PC-9 (cell line): ENCODE data around the gene CACNA1A. TPM values are rescaled to one million over a fixed set of nuclear protein-coding genes. Genes with fewer than 3 reads are reported as not detected.

Experiments used
- BruUV-seq: library from RNA; stranded (reverse); fragments of 400-500 nt; replicated peaks from 2 replicates; lab custom pipeline; 2021; lab: Mats Ljungman, UMichigan
- CTCF ChIA-PET: fragments of 300-600 bp; sonication (Branson Sonifier 250); formaldehyde crosslinking; loops from one replicate; lab custom pipeline; 2022; ENCODE audit warnings: antibody characterized with exemption; lab: Charles Lee
- POLR2A ChIA-PET: fragments of 300-600 bp; sonication (Branson Sonifier 250); formaldehyde crosslinking; loops from one replicate; lab custom pipeline; 2022; ENCODE audit warnings: antibody characterized with exemption; ENCODE audit not compliant: unreplicated experiment; lab: Charles Lee
- DNase-seq, 2 experiments: peaks; one replicate each; pipeline versions ENCODE4 v3.0.0 to v3.0.0-alpha.2; 2015 to 2022; ENCODE audit warnings: mixed read lengths in 1 of 2
- H2AFZ ChIP-seq: fragments of 200-600 bp; sonication (generic); 2 replicates; pipeline ENCODE4 v1.8.1; 2017; ENCODE audit warnings: antibody characterized with exemption
- H3F3A ChIP-seq: fragments of 200-600 bp; sonication (generic); 2 replicates; pipeline ENCODE4 v1.8.1; 2017; ENCODE audit warnings: antibody characterized with exemption, mild to moderate bottlenecking, low read depth; ENCODE audit not compliant: insufficient read depth
- H3K27ac ChIP-seq: fragments of 200-600 bp; sonication (generic); 2 replicates; pipeline ENCODE4 v1.6.1; 2016; ENCODE audit warnings: mixed run types
- H3K27me3 ChIP-seq: fragments of 200-600 bp; sonication (generic); 2 replicates; pipeline ENCODE4 v1.6.1; 2016; ENCODE audit warnings: low read depth, mixed run types; ENCODE audit not compliant: insufficient read depth
- H3K36me3 ChIP-seq: fragments of 200-600 bp; sonication (generic); 2 replicates; pipeline ENCODE4 v1.6.1; 2016; ENCODE audit warnings: low read depth, mixed run types
- H3K4me1 ChIP-seq: fragments of 200-600 bp; sonication (generic); replicated peaks from 2 replicates; pipeline ENCODE4 v1.6.1; 2016; ENCODE audit warnings: mixed run types; ENCODE audit not compliant: insufficient read depth
- H3K4me2 ChIP-seq: fragments of 200-600 bp; sonication (generic); 2 replicates; pipeline ENCODE4 v1.6.1; 2017; ENCODE audit warnings: mixed run types
- H3K4me3 ChIP-seq: fragments of 200-600 bp; sonication (generic); 2 replicates; pipeline ENCODE4 v1.6.1; 2016; ENCODE audit warnings: mixed run types
- H3K79me2 ChIP-seq: fragments of 200-600 bp; sonication (generic); 2 replicates; pipeline ENCODE4 v1.6.1; 2017; ENCODE audit warnings: low read depth, mixed run types
- H3K9me2 ChIP-seq: fragments of 200-600 bp; sonication (generic); 2 replicates; pipeline ENCODE4 v1.8.1; 2017; ENCODE audit warnings: mild to moderate bottlenecking; ENCODE audit not compliant: insufficient read depth
- H3K9me3 ChIP-seq: fragments of 200-600 bp; sonication (generic); 2 replicates; pipeline ENCODE4 v1.8.1; 2016; ENCODE audit warnings: low read depth; ENCODE audit not compliant: insufficient read depth
- H4K20me1 ChIP-seq: fragments of 200-600 bp; sonication (generic); 2 replicates; pipeline ENCODE4 v1.8.1; 2017; ENCODE audit not compliant: insufficient read depth
- CTCF ChIP-seq: fragments of 200-600 bp; sonication (generic); conservative IDR thresholded peaks from 2 replicates; pipeline ENCODE4 v1.6.1; 2017; ENCODE audit warnings: mixed run types, antibody characterized with exemption, mild to moderate bottlenecking, moderate library complexity
- EZH2 ChIP-seq: fragments of 200-600 bp; sonication (generic); IDR thresholded peaks from 2 replicates; pipeline ENCODE4 v1.8.0; 2017; ENCODE audit warnings: antibody characterized with exemption, low read depth
- intact Hi-C: fragments of 100-400 bp; cut with micrococcal nuclease; formaldehyde crosslinking; loops from one replicate; pipeline ENCODE4 v1.10.0; 2022; ENCODE audit not compliant: unreplicated experiment
- total RNA-seq: library from RNA; stranded (reverse); gene quantifications from 2 replicates; pipeline ENCODE4 v1.2.3, GENCODE V29; 2021

CACNA1A gene
- total RNA-seq, 1 experiment from 2014 or later = 0.35 TPM

- Histone ChIP-seq H3K79me2 (no peaks in the 10 kb centered on the region), H3F3A (no peaks in the 10 kb centered on the region), H3K4me3 (no peak overlapping the region), H3K9me3 (peaks cover 2% of the 10 kb centered on the region; the same call in 1 of the 2 replicates), H4K20me1 (no peaks in the 10 kb centered on the region), H2AFZ (no peak overlapping the region), H3K27me3 (peaks cover 62% of the 10 kb centered on the region), H3K4me1 (0 out of 2 replicates have a peak, but pooled peaks cover 3% of the 10 kb centered on the region), H3K36me3 (no peaks in the 10 kb centered on the region), H3K9me2 (no peaks in the 10 kb centered on the region), H3K27ac (no peak overlapping the region), H3K4me2 (no peak overlapping the region)
- no peak for DNase-seq
- POLR2A ChIA-PET = no interaction called here
- TF ChIP-seq CTCF = no peak
- TF ChIP-seq EZH2 = no peak
- BruUV-seq = no TSS peak
- intact Hi-C loops = no loop called here
- CTCF ChIA-PET = no interaction called here
These were observed 102.0 kb downstream of the CACNA1A start for GRCh38 chr19:13404236-13404635.

- Histone ChIP-seq H3K4me3 (no peak overlapping the region), H3K9me3 (no peaks in the 10 kb centered on the region; the same call in 1 of the 2 replicates), H3K4me2 (no peak overlapping the region), H3K27me3 (peaks cover 53% of the 10 kb centered on the region; the same call in 1 of the 2 replicates), H3K9me2 (no peaks in the 10 kb centered on the region), H3F3A (no peaks in the 10 kb centered on the region), H4K20me1 (no peaks in the 10 kb centered on the region), H2AFZ (no peak overlapping the region), H3K36me3 (no peaks in the 10 kb centered on the region), H3K27ac (no peak overlapping the region), H3K4me1 (peaks cover 13% of the 10 kb centered on the region; the same call in 1 of the 2 replicates), H3K79me2 (no peaks in the 10 kb centered on the region)
- TF ChIP-seq EZH2 = no peak
- no peak for TF ChIP-seq CTCF
- ChIA-PET POLR2A (no interaction called here), CTCF (no interaction called here)
- intact Hi-C loops = no loop called here
- BruUV-seq = no TSS peak
- DNase-seq = no peak
These were observed 104.9 kb downstream of the CACNA1A start for GRCh38 chr19:13401388-13401787.

- Histone ChIP-seq H3K4me2 (no peak overlapping the region), H3F3A (no peaks in the 10 kb centered on the region), H3K9me2 (no peaks in the 10 kb centered on the region), H3K36me3 (no peaks in the 10 kb centered on the region), H2AFZ (no peak overlapping the region), H4K20me1 (no peaks in the 10 kb centered on the region), H3K4me3 (no peak overlapping the region), H3K79me2 (no peaks in the 10 kb centered on the region), H3K27ac (no peak overlapping the region), H3K4me1 (peaks cover 13% of the 10 kb centered on the region; the same call in 1 of the 2 replicates), H3K9me3 (no peaks in the 10 kb centered on the region; the same call in 1 of the 2 replicates), H3K27me3 (peaks cover 55% of the 10 kb centered on the region; the same call in 1 of the 2 replicates)
- no peak for DNase-seq
- intact Hi-C loops = no loop called here
- ChIA-PET POLR2A (no interaction called here), CTCF (no interaction called here)
- no TSS peak for BruUV-seq
- TF ChIP-seq CTCF (no peak), EZH2 (no peak)
These were observed 106.0 kb downstream of the CACNA1A start for GRCh38 chr19:13400296-13400695.
